GM13977 (cell line): ENCODE measurements around the gene ARGFX.
"Not testable (repeated sequence)": the region's sequence is repeated elsewhere in the genome, so short reads cannot be mapped to it uniquely, and the experiment has no call there.

Experiments
- DNase-seq: peaks from one replicate; pipeline ENCODE4 v3.0.0; 2012; ENCODE audit warnings: low spot score
- CTCF ChIP-seq: IDR thresholded peaks from 2 replicates; pipeline ENCODE4 v1.5.1; 2012; ENCODE audit warnings: mild to moderate bottlenecking, control low read depth; ENCODE audit not compliant: insufficient read depth; ENCODE audit errors: extremely low read depth, missing control alignments
- in situ Hi-C: fragments of 300-500 bp; cut with MboI; formaldehyde crosslinking; loops from one replicate; pipeline ENCODE4 v1.12.0; 2022; ENCODE audit warnings: low sequenced_read_pairs, low pct_unique_long_range_greater_than_20kb, mixed read lengths, inconsistent platforms; ENCODE audit not compliant: unreplicated experiment

ARGFX gene

GRCh38 chr3:121595765-121596406, 28.1 kb downstream of the ARGFX start:
- TF ChIP-seq CTCF: no peak
- in situ Hi-C loops: no loop called here
- no peak for DNase-seq

DNA sequence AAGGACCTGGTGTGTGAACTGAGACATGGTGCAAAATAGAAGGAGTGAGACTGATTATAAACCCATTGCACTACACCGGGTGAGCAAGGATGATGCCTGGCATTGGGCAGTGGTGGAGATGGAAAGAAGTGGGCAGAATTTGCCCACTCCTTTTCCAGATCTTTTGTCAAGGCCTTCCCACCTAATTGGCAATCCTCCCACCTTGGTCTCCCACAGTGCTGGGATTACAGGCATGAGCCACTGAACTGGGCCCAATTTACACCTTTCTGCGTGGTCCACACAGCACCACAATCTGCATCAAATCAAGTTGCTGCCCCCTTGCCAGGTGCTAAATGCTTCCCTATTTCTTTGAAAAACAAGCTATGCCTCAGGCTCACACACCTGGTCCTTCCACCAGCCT, 30.8 kb downstream of the ARGFX start:
- DNase-seq: no peak
- in situ Hi-C loops: no loop called here
- TF ChIP-seq CTCF: no peak

DNA sequence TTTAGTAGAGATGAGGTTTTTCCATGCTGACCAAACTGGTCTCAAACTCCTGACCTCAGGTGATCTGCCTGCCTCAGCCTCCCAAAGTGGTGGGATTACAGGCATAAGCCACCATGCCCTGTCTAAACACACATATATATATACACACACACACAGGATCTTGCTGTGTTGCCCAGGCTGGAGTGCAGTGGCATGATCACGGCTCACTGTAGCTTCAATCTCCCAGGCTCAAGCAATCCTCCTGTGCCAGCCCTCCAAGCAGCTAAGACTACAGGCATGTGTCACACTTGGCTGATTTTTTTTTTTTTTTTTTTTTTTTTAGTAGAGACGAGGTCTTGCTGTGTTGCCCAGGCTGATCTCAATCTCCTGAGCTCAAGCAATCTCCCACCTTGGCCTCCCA, 32.2 kb downstream of the ARGFX start:
- in situ Hi-C loops: not testable (repeated sequence)

DNA sequence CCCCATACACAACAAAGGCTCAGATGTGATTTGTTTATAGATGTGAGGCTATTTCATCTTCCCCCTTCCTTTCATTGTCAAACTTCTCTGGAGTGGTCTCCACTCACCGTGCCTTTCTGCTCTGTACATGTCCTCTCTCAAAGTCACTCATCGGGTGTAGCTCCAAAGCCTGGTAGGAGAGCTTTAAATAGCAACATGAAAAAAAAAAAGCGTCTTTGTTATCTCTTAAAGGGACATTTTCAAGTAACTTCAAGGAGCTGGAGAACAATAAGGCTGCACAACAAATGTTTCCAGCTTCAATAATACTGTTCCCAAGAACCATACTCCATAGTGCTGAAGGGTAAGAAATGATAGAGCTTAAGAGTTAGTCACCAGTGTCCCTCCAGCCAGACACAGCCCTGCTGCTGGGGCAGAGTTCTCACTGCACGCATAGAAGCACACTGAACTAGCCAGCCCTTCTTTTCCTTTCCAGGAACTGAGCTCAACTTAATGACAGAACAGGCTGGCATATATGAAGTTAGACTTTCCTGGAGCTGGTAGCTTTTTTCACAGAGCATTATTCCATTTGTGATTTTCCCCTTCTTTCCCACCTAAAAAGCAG, 33.6 kb downstream of the ARGFX start:
- in situ Hi-C loops: no loop called here
- DNase-seq: no peak

More for the DNA sequence above, 32.2 kb downstream of the ARGFX start:
- DNase-seq: not testable (repeated sequence)

DNA sequence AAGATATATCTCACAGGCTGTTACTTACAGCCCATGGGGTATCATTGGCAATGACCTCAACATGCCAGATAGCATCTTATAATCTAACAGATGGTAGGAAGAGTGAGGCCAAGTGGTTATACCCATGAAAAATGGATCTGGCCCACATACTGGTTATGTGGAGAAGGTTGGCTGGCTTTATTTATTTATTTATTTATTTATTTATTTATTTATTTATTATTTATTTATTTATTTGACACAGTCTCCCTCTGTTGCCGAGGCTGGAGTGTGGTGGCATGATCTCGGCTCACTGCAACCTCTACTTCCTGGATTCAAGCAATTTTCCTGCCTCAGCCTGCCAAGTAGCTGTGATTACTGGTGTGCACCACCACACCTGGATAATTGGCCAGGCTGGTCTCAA, 37.0 kb downstream of the ARGFX start:
- no peak for DNase-seq
- in situ Hi-C loops: no loop called here
- TF ChIP-seq CTCF: no peak

More for the DNA sequence above, 33.6 kb downstream of the ARGFX start:
- no peak for TF ChIP-seq CTCF

DNA sequence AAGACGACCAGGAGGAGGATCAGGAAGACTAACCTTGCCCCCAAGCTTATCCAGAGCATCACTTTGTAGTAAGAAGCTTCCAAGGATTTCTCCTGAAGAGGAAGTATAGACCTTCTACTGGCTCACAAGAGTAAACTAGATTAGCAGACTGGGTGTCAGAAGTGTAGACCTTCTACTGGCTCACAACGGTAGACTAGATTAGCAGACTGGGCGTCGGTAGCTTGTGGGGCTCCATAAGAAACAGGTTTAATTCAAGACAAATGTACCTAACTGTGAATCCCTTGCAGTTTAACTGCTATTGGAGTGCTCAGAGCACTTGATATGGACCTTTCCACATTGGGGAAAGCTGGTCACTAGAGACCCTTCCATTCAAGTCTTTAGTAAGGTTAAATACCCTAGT, 38.4 kb downstream of the ARGFX start:
- no peak for DNase-seq
- in situ Hi-C loops: no loop called here

More for the DNA sequence above, 38.4 kb downstream of the ARGFX start:
- no peak for TF ChIP-seq CTCF
